Fibroblast of upper back skin (primary cell): ENCODE data around the gene FRAT2.

ENCODE experiments used
- DNase-seq: peaks from one replicate; pipeline ENCODE4 v3.0.0-alpha.2; 2013

Gene FRAT2, protein sequence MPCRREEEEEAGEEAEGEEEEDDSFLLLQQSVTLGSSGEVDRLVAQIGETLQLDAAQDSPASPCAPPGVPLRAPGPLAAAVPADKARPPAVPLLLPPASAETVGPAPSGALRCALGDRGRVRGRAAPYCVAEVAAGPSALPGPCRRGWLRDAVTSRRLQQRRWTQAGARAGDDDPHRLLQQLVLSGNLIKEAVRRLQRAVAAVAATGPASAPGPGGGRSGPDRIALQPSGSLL

DNA sequence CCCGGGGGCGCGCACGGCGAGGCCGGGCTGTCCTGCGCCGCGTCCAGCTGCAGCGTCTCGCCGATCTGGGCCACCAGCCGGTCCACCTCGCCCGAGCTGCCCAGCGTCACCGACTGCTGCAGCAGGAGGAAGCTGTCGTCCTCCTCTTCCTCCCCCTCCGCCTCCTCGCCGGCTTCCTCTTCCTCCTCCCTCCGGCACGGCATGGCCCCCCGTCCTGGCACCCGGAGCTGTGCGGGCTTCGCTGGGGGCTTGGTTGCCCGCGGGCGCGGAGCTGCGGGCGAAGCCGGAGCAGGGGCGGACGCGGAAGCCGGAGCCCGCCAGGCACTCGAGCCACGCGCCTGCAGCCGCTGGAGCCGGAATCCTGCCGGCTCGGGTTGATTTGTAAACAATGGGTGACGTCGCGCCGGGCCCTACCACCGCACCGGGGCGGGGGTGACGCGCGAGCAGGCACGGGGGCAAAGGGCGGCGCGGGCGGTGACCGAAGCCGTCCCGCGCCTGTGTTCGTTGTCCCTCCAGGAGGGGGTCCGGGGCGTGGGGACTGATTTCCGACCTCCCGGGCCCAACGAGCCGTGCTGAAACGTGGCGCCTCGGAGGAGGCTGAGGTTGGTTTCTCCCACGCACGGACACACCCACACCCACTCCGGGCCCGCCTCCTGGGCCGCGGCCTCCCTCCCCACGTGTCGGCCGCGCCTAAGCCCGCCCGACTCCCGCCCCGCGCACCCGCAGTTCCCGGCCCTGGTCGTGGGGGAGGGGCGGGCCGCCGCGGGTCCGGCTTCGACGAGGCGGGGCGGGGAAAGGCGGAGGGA lies at the start of gene FRAT2:
FRAT2 (minus strand) TSS at position 360 of the 806 bp plus-strand sequence; CDS start at position 203, 157 bp downstream.
- DNase-seq, result peak; percentile 91

DNA sequence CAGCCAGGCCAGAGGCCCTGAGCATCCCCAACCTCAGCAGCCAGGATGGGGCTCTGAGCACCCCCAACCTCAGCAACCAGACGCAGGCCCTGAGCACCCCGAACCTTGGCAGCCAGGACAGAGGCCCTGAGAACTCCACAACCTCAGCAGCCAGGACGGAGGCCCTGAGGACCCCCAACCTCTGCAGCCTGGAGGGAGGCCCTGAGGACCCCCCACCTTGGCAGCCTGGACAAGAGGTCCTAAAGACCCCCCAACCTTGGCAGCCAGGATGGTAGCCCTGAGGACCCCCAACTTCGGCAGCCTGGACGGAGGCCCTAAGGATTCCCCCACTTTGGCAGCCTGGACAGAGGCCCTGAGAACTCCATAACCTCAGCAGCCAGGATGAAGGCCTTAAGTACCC lies 49.6 kb upstream of the FRAT2 start:
- DNase-seq, result no peak

DNA sequence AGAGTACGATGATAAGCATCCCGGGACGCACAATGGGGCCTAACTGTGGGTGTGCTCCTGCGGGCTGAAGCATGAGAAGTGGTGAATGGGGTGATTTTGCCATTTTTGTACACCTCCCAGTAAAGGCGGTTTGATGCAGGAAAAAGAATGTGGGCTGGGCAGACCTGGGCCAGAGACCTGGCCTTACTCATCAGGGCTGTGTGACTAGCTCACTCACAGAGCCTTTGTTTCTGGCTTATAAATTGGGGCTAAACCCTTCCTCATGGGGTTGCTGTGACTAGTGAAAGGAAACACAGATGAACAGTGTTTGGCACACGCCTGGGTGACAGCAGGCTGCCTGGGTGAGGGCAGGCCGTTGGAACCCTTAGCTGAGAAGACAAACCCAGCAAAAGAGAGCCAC lies 48.6 kb upstream of the FRAT2 start:
- no peak for DNase-seq

DNA sequence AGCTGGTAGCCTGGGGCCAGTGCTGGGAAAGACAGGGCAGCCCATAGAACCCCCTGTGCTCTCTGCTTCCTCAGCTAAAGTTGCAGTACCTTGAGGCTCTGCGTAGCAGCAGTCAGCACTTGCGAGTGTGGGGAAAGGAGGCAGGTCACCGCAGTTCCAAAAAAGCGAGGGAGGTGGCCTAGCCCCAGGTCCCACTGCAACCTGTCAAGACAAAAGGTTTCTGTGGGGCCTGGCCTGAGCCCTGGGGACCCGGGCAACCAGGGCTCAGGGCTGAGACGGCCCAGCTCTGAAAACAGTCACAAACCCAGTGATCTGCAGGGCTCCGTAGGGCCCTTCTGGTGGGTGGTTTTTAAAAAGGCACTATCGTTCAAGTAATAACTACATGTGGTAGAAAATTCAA lies 47.1 kb upstream of the FRAT2 start:
- DNase-seq, result no peak

DNA sequence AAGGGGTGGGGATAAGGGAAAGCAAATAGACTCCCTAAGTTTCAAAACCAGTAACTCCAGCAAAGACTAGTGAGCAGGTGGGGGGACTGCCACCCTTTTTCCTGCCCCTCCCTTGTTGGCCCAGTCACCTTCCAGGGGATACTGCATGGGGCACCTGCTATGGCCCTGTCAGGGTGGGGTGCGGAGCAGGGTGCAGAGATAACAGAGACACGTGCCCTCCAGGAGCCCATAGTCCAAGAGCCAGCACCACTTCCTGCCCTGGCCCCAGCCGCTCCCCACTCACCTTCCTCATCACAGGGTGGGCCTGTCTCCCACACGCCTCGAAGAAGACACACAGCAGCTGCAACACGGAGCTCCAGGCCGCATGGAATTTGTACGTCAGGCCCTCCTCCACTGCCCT lies 46.0 kb upstream of the FRAT2 start:
- no peak for DNase-seq

DNA sequence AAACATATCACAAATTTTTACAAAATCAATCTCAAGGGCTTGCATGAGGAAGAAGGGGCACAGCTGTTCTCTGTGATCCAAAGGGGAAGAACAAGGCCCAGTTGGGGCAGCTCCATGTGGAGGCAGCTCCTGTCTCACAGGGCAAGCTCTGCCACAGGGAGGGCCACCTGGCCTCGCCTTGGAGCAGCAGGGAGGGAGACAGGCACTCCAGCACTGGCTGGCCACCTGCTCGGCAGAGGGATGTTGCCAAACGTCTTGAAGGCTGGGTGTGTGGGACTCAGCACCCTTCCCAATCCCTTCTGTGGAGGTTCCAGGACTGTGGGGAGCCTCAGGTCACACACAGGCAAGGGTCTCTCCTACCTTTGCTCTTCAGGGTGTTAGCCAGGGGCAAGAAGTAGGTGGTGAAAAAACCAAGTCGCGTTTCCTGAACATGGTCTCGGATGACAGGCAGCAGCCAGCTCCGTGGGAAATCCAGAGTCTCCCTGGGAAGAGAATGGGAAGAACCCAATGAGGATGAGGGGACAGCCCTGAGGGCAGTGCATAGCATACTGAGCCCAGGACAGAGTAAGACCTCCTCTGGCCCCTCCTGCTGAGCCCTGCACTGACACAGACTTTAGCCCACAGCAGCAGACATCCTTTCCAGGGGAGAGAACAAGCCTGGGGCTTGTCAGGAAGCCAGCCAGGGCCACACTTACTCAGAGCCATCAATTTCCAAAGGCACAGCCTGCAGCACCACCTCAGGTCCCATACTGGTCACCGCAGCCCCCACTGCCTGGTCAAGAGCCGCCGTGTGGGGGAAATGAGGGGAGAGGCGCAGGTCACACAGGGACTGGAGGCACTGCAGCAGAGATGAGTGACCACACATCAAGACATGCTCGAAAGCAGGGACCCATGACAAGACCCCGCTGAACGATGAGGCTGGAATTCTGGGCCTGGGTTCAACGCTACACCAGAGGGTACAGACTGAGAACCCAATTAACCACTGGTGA lies 44.7 kb upstream of the FRAT2 start:
- DNase-seq, result no peak

DNA sequence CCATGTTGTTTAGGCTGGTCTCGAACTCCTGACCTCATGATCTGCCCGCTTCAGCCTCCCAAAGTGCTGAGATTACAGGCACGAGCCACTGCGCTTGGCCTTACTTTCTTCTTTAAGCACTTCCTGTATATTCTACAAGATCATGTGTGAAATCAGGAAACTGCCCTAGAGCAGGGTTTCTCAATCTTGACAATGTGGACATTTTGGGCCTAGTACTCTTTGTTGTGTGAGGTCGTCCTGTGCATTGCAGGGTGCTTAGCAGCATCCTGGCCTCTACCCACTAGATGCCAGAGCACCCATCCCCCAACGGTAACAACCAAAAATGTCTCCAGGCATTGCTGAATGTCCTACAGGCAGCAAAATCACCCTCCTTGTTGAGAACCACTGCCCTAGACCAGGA lies 41.9 kb upstream of the FRAT2 start:
- DNase-seq, result no peak

DNA sequence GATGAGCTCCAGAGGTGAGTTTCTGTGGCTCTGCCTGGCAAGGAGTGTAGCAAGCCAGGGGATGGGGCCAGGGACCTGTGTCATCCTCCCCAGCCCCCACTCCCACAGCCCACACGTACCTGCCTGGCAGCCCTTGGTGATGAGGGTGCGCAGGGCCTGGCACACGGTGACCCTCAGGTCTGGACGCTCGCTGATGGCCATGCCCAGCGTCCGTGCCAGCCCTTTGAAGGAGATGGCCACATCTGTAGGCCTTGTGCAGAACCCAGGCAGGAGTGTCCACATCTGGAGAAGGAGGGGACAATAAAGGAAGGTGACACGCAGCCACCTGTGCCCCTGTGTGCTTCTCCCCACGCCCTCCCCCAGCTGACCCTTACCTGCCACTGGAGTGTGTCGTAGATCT lies 38.9 kb upstream of the FRAT2 start:
- DNase-seq, result no peak

DNA sequence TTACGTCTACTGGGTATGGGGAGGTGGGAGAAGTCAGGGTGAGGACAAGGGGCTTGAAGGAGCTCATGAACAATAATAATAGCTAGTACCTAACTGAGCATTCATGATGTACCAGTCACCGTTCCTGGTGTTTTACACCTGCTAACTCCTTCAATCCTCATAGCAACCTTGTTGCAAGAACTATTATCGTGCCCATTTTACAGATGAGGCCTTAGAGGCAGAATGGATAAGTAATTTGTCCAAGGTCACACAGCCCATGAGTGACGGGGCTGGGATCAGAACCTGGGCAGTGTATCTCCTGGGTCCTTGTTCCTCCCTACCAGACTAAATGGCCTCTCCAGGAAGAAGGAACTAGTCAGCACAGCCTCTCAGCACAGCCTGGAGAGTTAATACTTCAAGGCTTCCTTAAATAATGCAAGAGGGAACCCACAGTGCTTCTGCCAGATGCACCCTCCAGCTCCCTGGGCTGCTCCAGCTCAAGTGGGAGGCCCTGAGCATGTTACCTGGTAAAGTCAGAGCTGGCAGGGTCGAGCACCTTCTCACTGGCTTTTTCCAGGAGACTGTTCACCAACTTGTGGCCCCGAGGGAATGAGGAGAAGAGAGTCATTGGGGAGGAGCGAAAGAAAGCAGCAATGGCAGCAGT lies 37.8 kb upstream of the FRAT2 start:
- DNase-seq, result no peak

DNA sequence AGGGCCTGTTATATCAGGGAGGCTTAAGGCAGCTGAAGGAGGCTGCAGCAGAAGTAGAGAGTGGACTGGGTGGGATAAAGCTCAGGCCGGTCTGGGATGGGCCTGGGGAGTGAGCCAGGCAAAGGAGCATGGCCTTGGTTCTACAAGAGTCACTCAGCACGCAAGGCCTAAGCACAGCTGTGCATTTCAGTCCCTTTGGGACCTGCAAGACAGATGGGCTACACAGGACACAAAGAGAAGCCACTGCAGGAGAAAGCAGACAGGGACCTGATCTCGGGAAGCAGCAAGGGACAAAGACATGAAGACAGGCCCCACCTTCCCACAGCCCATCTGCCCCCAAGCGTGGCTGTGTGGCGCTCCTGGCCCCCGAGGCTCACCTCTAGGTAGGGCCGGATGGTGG lies 37.2 kb upstream of the FRAT2 start:
- DNase-seq, result no peak

DNA sequence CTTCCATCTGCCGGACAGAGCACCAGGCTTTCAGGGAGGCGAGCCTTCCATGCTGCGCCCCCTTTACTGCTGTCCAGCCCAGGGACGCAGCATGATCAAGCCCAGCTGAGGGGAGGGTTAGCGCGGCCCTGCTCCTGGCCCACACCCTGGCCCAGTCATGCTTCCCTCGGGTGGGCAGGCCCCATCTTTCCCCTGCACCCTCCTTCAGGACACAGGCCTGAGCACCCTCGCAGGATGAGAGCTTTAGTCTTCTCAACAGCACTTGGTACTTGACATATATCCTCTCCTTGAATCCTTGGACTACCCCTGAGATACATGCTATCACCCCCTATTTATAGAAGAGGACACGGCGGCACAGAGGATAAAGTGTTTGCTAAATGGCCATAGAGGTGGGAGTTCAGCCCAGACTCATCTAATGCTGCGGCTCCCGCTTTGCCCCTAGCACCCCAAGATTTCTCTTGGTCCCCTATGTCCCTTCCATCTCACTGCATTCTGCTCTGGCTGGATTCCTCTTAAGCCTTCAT lies 32.7 kb upstream of the FRAT2 start:
- DNase-seq, result no peak

DNA sequence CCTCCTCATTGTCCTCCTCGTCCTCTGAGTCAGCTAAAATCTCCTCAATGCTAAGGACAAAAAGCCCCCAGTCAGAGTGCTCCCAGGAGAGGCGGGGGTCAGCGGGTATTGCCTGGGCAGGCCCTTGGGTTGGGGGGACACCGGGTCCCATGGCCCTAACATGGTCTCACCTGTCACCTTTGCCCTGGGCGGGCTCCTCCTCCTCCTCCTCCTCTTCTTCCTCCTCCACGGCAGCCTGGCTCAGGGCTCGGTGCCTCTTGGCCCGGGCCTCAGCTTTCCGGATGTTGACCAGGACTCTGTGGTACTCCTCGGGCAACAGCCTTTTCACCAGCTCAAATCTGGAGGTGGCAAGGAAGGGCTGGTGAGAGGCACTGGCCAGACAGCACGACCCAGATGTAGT lies 32.0 kb upstream of the FRAT2 start:
- DNase-seq, result no peak

DNA sequence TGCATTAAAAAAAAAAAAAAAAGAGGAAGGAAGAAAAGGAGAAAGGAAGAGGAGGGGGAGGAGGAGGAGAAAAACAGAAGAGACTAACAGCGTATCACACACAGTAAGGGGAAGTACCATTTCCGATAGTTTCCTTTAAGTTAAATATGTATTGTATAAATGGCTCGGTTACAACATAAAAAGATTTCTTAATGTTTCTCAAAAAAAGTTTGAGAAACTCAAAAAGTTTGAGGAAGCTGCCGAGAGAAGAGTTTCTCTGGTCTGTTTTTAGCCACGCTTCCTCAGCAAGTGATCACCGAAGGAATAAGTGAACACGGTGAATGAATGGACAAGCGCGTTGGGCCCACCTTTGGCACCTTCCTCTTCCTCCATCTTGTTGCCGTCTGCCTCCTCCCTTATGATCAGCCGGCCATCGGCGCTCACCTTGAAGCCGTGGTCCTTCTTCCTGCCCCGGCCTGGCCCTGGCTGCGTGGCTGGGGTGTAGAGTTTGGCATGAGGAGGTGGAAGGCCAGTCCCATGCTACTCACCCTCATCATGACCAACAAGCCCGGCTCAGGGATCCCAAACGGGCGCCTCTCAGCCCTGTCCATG lies 31.3 kb upstream of the FRAT2 start:
- DNase-seq, result no peak

DNA sequence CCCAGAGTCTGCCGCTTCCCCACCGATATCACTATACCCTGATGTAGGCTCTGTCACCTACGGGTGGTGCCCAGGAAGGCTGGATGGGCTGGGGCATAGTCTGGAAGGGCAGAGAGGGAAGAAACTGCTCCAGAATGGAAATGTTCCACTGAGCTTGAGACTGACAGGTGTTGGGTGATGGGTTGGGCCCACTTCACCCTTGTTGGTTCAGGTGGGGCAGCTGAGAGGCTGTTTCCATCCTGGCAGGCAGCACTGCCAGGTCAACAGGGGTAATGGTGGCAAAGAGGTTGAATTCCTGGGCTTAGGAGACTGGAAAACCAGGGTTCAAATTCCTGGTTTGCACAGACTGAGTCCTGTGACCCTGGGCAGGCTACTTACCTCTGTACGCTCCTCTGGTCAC lies 28.5 kb upstream of the FRAT2 start:
- DNase-seq, result no peak

DNA sequence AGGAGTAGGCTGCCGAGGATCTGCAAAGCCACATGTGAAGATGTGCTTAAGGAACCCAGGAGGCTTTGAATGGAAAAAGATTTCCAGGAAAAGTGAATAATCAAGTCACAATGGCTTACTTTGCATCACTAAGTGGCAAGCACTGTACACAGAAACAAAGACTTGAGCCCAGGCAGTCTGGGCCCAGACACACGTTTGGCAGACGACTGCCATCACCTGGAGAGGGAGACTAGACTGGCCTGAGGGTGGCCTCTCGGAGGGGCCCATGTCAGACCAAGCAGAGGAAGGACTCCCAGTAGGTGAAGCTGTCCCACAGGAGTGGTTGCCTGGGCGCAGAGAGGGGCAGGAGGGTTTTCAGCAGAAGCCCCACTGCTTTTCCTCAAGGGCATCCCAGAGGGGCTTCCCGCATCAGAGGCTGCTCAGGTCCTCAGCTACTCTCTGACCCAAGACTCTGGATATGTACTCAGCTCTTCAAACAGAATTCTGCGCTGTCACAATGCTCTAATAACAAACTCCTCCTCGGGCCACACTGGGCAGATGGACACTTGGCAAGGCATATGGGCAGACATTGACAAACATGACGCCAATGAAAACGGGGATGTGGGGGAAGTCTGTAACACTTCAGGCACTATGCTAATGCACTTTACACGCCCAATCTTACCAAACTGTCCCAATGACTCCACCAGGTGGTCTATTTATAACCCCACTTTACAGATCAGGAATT lies 27.9 kb upstream of the FRAT2 start:
- no peak for DNase-seq

DNA sequence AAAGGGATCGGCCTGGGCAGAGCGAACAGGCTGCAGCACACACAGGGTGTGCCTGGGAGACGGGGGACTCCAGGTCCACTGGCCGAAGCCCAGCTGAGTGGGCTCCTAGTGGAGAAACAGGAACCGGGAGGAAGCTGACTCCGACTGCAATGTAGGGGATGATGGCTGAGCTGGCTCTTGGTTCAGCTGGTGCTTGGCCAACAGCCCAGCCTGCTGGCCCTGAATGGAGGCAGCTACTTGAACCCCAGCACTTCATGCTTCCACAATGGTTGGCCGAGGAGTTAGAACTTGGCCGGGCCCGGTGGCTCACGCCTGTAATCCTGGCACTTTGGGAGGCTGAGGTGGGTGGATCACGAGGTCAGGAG lies 27.0 kb upstream of the FRAT2 start:
- no peak for DNase-seq

DNA sequence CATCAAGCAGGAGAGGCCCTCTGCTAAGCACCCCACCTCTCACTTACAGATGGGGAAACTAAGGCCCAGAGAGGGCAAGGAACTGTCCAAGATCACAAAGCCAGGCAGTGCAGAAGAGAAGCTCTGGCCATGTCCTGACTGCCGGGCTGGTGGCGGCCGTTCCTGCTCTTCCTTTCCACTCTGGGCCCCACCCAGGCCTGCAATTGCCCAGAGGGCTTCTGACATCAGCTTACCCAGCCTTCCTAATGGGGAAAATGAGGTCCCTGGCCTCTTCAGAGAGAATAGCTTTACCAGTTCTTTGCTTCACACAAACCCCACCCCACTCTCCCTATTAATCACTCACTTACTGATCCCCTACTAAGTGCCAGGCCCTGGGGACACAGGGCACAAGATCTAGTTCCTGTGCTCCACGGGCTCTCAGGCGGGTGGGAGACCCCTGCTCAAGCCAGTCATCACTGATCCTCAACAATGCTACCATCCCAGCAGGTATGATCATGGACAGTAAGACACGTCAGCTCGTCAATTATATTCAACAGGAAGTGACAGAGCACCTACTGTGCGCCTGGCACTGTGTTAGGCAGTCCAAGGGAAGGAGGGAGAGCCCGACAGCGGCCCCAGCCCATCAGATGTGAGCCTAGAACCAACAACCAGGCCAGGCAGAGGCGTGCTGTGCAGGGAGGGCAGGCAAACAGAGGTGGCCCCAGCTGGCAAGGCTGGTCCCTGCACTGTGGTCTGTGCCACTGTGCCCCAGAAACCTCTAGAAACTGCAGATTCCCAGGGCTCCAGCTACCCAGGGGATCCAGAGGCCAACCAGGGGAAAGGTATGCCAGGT lies 26.4 kb upstream of the FRAT2 start:
- no peak for DNase-seq

DNA sequence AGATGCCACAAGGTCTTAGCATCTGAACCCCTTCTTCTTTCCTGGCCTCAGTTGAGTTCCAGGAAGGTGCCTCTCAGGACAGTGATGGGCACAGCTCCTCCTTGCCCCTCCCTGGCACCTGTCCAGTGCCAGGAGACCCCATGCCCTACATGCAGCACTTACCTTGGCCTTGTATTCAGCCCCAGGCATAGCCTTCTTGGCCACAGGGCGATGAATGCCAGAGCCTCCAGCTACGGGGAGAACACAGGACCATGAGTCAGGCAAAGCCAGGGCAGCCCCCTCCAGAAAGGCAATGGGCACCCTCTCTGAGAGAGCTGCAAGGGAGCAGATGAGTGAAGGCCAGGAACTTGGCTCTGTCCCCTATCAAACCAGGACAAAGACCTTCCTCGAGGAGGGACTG lies 24.3 kb upstream of the FRAT2 start:
- DNase-seq, result no peak

DNA sequence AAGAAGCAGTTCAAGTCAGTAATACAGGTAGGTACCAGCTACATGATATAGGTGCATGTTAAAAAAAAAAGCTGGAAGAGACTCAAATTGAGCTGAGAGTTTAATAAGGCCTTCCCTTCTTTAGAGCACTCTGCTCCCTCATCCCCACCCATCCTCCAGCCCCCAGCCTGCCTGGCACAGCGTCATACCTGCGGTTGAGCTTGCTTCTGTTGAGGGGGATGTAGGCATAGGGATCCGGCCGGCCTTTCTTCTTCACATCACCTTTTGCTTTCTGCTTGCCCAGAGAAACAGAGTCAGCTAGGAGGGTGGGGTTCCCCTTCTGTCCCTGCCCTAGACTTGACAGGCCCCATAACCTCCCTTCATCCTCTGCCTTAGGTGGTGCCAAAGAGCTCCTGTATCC lies 23.8 kb upstream of the FRAT2 start:
- no peak for DNase-seq

DNA sequence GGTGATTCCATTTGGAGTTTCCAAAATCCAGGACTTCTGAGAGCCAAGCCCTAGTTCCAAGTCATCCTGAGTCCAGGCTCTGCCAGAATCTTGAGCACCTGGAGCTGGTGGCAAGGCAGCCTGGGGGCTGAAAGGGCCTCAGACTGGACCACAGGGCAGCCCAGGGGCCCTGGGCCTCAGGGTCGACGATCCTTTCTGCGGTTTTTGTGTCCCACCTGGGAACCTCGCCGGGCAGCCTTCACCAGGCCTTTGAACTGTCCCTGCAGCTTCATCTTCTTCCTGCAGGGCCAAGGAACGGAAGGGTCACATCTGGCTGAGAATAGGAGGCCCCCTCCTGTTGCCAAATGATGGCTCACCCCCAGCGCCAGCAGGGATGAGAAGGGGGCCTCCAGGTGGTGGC lies 22.4 kb upstream of the FRAT2 start:
- no peak for DNase-seq
